GM18505 (cell line): ENCODE results near the gene RPS6KA2.

Experiments
- ATAC-seq: cut with Tn5 transposase; IDR thresholded peaks from one replicate; pipeline ENCODE4 v1.9.1; 2021; ENCODE audit not compliant: unreplicated experiment
- POLR2A ChIP-seq: IDR thresholded peaks from 4 replicates; pipeline ENCODE4 v1.6.1; 2011; ENCODE audit warnings: borderline replicate concordance; ENCODE audit not compliant: insufficient read depth, insufficient read length; ENCODE audit errors: extremely low read depth

The RPS6KA2 gene

GRCh38 chr6:166625356-166625755, 1.7 kb downstream of the RPS6KA2 start:
- TF ChIP-seq POLR2A: no peak

GRCh38 chr6:166624275-166624674, 2.8 kb downstream of the RPS6KA2 start:
- ATAC-seq: no peak
- TF ChIP-seq POLR2A: no peak

More at GRCh38 chr6:166625356-166625755, 1.7 kb downstream of the RPS6KA2 start:
- no peak for ATAC-seq

- ATAC-seq: no peak
- no peak for TF ChIP-seq POLR2A
Observed at GRCh38 chr6:166623318-166623717, 3.7 kb downstream of the RPS6KA2 start.

DNA sequence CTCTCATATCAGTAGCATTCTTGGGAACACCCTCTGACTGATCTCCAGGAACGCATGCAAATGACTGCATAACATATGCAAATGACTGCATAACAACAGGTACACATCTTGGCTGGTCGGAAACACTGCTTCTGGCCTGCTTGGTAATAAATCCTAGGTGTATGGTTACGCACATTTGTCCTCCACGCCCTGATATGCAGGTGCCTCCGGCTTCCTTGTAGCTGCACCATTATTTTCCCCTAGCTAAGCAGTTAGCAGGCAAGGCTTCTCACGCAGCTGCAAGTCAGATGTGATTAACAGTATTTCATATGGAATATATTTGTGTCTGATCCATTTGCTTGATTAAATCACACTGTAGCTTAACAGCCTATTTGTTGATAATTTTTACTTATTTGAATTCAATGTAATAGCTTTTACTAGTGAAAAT, 5.9 kb downstream of the RPS6KA2 start:
- ATAC-seq: no peak
- no peak for TF ChIP-seq POLR2A

- no peak for TF ChIP-seq POLR2A
- ATAC-seq: no peak
Observed at GRCh38 chr6:166620478-166621113, 6.5 kb downstream of the RPS6KA2 start.

DNA sequence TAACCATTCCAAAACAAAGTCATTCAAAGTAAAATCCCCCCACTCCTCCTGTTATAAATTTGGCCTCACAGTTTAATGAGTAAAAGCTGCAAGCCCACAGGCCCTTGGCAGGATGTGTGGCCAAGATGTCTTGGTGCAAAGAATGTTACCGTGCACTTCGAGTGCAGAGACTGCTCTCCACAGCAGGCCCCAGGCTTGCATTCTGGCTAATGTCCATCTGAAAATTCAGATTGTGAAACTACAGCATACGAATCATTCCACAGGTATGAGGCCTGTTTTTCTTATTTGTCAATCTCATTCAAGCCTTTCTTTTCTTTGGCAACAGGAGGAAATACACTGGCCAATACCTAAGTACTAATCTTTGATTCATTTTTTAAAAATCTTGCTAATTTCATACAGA, 7.1 kb downstream of the RPS6KA2 start:
- ATAC-seq: no peak
- no peak for TF ChIP-seq POLR2A

- TF ChIP-seq POLR2A: no peak
- ATAC-seq: no peak
Observed at GRCh38 chr6:166618866-166619761, 7.9 kb downstream of the RPS6KA2 start.

- ATAC-seq: no peak
- no peak for TF ChIP-seq POLR2A
Observed at GRCh38 chr6:166618251-166618650, 8.8 kb downstream of the RPS6KA2 start.

DNA sequence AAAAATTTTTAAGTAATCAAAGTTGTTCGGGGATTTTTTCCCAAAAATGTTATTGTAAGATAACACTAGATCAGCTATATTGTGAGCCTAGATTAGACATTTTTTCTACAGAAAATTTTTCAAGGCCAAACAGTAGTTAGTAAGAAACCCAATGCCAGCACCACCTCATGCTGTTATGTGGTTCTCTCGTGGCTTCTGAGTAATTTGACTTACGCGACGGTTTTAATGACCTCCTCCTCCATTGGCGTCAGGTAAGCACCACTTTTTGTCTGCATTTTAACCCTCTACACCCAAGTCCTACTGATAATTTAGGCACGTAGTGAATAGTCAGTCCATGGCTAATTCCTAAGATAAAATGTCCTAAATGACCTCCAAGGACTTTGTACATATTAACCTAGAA, 9.7 kb downstream of the RPS6KA2 start:
- TF ChIP-seq POLR2A: no peak
- ATAC-seq: no peak

- TF ChIP-seq POLR2A: no peak
- no peak for ATAC-seq
Observed at GRCh38 chr6:166616261-166617238, 10.5 kb downstream of the RPS6KA2 start.

DNA sequence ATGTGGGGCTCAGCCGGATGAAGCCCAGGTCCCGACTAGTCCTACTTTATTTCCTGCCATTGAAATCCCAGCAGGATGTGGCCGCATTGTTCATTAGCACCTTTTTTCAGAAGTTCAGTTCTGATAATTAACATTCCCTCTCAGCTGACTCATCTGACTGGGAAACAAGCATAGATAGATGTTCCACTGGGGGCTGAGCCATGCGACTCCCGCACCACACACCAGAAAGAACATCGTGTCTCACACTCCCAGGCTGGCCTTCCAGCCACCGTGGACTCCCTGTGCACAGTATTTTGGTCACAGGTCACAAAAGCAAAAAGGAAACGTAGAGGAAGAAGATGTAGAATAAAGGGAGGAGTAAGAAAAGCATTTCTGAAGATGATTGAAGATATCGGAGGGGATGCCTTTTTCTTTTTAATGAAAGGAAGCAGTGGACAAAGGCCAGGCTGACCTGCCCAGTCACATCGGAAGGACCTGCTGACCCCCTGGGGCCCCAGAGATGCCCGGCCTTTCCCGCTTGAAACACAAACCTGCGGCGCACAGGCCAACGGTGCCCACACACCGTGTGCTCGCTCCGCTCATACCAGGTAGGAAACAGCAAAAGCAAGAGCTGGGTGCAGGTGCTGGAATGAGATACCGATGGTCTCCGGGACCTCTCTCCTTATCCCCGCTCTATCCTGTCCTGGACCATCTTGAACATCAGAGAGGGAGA, 11.8 kb downstream of the RPS6KA2 start:
- no peak for TF ChIP-seq POLR2A
- ATAC-seq: no peak

DNA sequence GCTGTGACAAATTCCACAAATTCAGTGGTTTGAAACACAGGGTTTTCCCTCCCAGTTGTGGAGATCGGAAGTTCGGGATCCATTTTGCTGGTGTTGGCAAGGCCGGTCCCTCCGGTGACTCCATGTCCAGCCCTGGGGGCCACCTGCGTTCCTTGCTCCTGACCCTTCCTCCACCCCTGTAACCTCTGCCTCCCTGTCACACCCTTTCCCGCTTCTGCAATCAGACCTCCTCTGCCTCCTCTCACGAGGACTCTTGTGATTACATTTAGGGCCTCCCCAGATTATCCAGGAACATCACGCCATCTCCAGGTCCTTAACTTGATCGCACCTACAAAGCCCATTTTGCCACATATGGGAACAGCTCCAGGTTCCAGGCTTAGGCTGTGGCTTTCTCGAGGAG, 12.5 kb downstream of the RPS6KA2 start:
- ATAC-seq: no peak
- no peak for TF ChIP-seq POLR2A
